HG03103 (cell line): ENCODE data around the gene FCN3.

Experiments used
- ATAC-seq: cut with Tn5 transposase; IDR thresholded peaks from one replicate; pipeline ENCODE4 v1.9.1; 2021; ENCODE audit warnings: low read depth; ENCODE audit not compliant: unreplicated experiment

The FCN3 gene

GRCh38 chr1:27381969-27382762 is 7.5 kb upstream of the FCN3 start:
- ATAC-seq: no peak

GRCh38 chr1:27380766-27381733 is 6.4 kb upstream of the FCN3 start:
- ATAC-seq: no peak

- no peak for ATAC-seq
Observed at GRCh38 chr1:27380224-27380623, 5.6 kb upstream of the FCN3 start.

- no peak for ATAC-seq
Observed at GRCh38 chr1:27379564-27380122, 5.0 kb upstream of the FCN3 start.

- ATAC-seq: no peak
Observed at GRCh38 chr1:27377760-27378495, 3.3 kb upstream of the FCN3 start.

GRCh38 chr1:27372808-27373690 is 1.6 kb downstream of the FCN3 start:
- ATAC-seq: no peak

GRCh38 chr1:27372022-27372807 is 2.4 kb downstream of the FCN3 start:
- no peak for ATAC-seq

GRCh38 chr1:27368869-27369582 is 5.6 kb downstream of the FCN3 start:
- no peak for ATAC-seq

- no peak for ATAC-seq
Observed at GRCh38 chr1:27367160-27367650, 7.4 kb downstream of the FCN3 start.

- ATAC-seq: no peak
Observed at GRCh38 chr1:27366411-27367159, 8.0 kb downstream of the FCN3 start, which contains the start of gene MAP3K6. Gene MAP3K6, minus strand, starts transcription at chr1:27366961. Its CDS starts 364 bp downstream, at chr1:27366597.

GRCh38 chr1:27366113-27366410 is 8.6 kb downstream of the FCN3 start:
- no peak for ATAC-seq

- no peak for ATAC-seq
Observed at GRCh38 chr1:27365372-27366112, 9.1 kb downstream of the FCN3 start.

GRCh38 chr1:27364696-27365371 is 9.8 kb downstream of the FCN3 start:
- no peak for ATAC-seq

- ATAC-seq: no peak
Observed at GRCh38 chr1:27363766-27364695, 10.6 kb downstream of the FCN3 start.

- no peak for ATAC-seq
Observed at GRCh38 chr1:27361553-27361952, 13.1 kb downstream of the FCN3 start.
